OCI-LY1 (cell line): Measurements from ENCODE around the gene LMTK2.

Source experiments
- EZH2 ChIP-seq: fragments of 200-600 bp; sonication (generic), shearing (Covaris generic); IDR thresholded peaks from 2 replicates; pipeline ENCODE4 v1.8.0; 2017; ENCODE audit warnings: borderline replicate concordance, mixed run types, mild to moderate bottlenecking, antibody characterized with exemption, low read length, moderate library complexity, mixed read lengths
- TF ChIP-seq, protein P1 (sequence below): fragments of 200-600 bp; sonication (generic), shearing (Covaris generic); IDR thresholded peaks from 2 replicates; pipeline ENCODE4 v1.5.1; 2017; ENCODE audit warnings: mild to moderate bottlenecking, antibody characterized with exemption, low read length, moderate library complexity, mixed read lengths

- TF ChIP-seq, protein P1, sequence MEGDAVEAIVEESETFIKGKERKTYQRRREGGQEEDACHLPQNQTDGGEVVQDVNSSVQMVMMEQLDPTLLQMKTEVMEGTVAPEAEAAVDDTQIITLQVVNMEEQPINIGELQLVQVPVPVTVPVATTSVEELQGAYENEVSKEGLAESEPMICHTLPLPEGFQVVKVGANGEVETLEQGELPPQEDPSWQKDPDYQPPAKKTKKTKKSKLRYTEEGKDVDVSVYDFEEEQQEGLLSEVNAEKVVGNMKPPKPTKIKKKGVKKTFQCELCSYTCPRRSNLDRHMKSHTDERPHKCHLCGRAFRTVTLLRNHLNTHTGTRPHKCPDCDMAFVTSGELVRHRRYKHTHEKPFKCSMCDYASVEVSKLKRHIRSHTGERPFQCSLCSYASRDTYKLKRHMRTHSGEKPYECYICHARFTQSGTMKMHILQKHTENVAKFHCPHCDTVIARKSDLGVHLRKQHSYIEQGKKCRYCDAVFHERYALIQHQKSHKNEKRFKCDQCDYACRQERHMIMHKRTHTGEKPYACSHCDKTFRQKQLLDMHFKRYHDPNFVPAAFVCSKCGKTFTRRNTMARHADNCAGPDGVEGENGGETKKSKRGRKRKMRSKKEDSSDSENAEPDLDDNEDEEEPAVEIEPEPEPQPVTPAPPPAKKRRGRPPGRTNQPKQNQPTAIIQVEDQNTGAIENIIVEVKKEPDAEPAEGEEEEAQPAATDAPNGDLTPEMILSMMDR: no peak
- no peak for TF ChIP-seq EZH2
These were observed 71.7 kb downstream of the LMTK2 start for GRCh38 chr7:98178321-98178720.
